K562 (cell line): ENCODE measurements around the gene NKAIN4. TPM values are rescaled to one million over a fixed set of nuclear protein-coding genes. Genes with fewer than 3 reads are reported as not detected.

Experiments
- ATAC-seq: fragments of 200-7000 bp; cut with Tn5 transposase; 3 replicates; pipeline ENCODE4 v1.9.1; 2020; ENCODE audit warnings: moderate library complexity
- BruUV-seq: library from RNA; stranded (reverse); fragments of 400-500 nt; replicated peaks from 2 replicates; lab custom pipeline; 2021; lab: Mats Ljungman, UMichigan
- CTCF ChIA-PET: fragments of 300-600 bp; formaldehyde crosslinking; extraction: SDS; loops from one replicate; lab custom pipeline; 2021; ENCODE audit warnings: low intra/inter-chr PET ratio; lab: Yijun Ruan, JAX
- POLR2A ChIA-PET: fragments of 300-600, 350-650 bp; sonication (Branson Sonifier 250); formaldehyde crosslinking; extraction: SDS; loops from one replicate; lab custom pipeline; 2021; ENCODE audit warnings: antibody characterized with exemption, inconsistent platforms; lab: Yijun Ruan, JAX
- DNase-seq, 4 experiments: peaks; one replicate each; pipeline versions ENCODE4 v3.0.0 to v3.0.0-alpha.2; 2011 to 2018; ENCODE audit warnings: low spot score in 3 of 4, mixed read lengths in 3 of 4; ENCODE audit errors: extremely low read depth in 1 of 4
- FAIRE-seq: peaks from 2 replicates; lab custom pipeline; 2011; peaks lifted over from hg19 to GRCh38; lab: Jason Lieb, UNC
- H2AFZ ChIP-seq: 2 replicates; pipeline ENCODE4 v1.6.0; 2011; ENCODE audit warnings: low read depth, low read length, control low read depth, inconsistent platforms
- H3K27ac ChIP-seq: fragments of 200-600 bp; 3 replicates; pipeline ENCODE4 v1.8.0; 2011; ENCODE audit warnings: low read depth, mild to moderate bottlenecking, control low read depth, inconsistent platforms, low read length, moderate library complexity, mixed read lengths; ENCODE audit errors: extremely low read depth
- H3K27me3 ChIP-seq, 2 experiments: fragments of 300-600 bp in 1 of 2; 2 replicates in 1 of 2; 3 replicates in 1 of 2; pipeline versions ENCODE4 v1.6.0 to v1.8.0; 2011; ENCODE audit warnings: inconsistent platforms in 2 of 2, low read length in 2 of 2, mild to moderate bottlenecking in 1 of 2, mixed read lengths in 1 of 2, moderate library complexity in 1 of 2; ENCODE audit not compliant: control insufficient read depth in 2 of 2, insufficient read depth in 2 of 2
- H3K36me3 ChIP-seq: fragments of 300-600 bp; 3 replicates; pipeline ENCODE4 v1.8.0; 2011; ENCODE audit warnings: mild to moderate bottlenecking, low read length, inconsistent platforms; ENCODE audit not compliant: control insufficient read depth, insufficient read depth
- H3K4me1 ChIP-seq, 2 experiments: fragments of 200-600 bp in 1 of 2; replicated peaks in 1 of 2; 2 replicates in 1 of 2; 3 replicates in 1 of 2; pipeline versions ENCODE4 v1.5.1 to v1.8.0; 2011; ENCODE audit warnings: inconsistent platforms in 2 of 2, low read length in 2 of 2, mild to moderate bottlenecking in 1 of 2, mixed read lengths in 1 of 2, moderate library complexity in 1 of 2; ENCODE audit not compliant: control insufficient read depth in 2 of 2, insufficient read depth in 2 of 2
- H3K4me2 ChIP-seq: 2 replicates; pipeline ENCODE4 v1.6.1; 2011; ENCODE audit warnings: low read length, control low read depth, inconsistent platforms, mixed read lengths; ENCODE audit not compliant: insufficient read depth
- H3K4me3 ChIP-seq: fragments of 200-600 bp; sonication (generic), shearing (Covaris generic); 2 replicates; pipeline ENCODE4 v1.5.1; 2016; ENCODE audit warnings: control low read depth, inconsistent platforms
- H3K79me2 ChIP-seq: fragments of 200-600 bp; 3 replicates; pipeline ENCODE4 v1.8.0; 2011; ENCODE audit warnings: low read length, inconsistent platforms; ENCODE audit not compliant: control insufficient read depth, insufficient read depth
- H3K9ac ChIP-seq, 2 experiments: 2 replicates each; pipeline versions ENCODE4 v1.6.0 to v1.6.1; 2011; ENCODE audit warnings: low read depth in 2 of 2, low read length in 2 of 2, control low read depth in 1 of 2, inconsistent platforms in 1 of 2, mild to moderate bottlenecking in 1 of 2, mixed read lengths in 1 of 2; ENCODE audit not compliant: insufficient read depth in 1 of 2
- H3K9me1 ChIP-seq: one replicate; pipeline ENCODE4 v1.6.0; 2011; ENCODE audit warnings: inconsistent platforms, mild to moderate bottlenecking, low read length, moderate library complexity; ENCODE audit not compliant: control insufficient read depth, insufficient read depth
- H3K9me3 ChIP-seq: replicated peaks from 2 replicates; pipeline ENCODE4 v1.5.1; 2011; ENCODE audit warnings: low read depth, low read length, inconsistent platforms; ENCODE audit not compliant: control insufficient read depth, insufficient read depth
- H4K20me1 ChIP-seq: replicated peaks from 2 replicates; pipeline ENCODE4 v1.6.1; 2011; ENCODE audit warnings: low read length, inconsistent platforms, mixed read lengths; ENCODE audit not compliant: control insufficient read depth, insufficient read depth
- BHLHE40 ChIP-seq: IDR thresholded peaks from 2 replicates; pipeline ENCODE4 v1.6.1; 2011; ENCODE audit warnings: low read length, improper control_type of control experiment
- MTA2 ChIP-seq: fragments of 450-650 bp; IDR thresholded peaks from 2 replicates; pipeline ENCODE4 v1.6.1; 2016; ENCODE audit warnings: low read depth
- PCBP2 ChIP-seq: fragments of 200-400 bp; formaldehyde crosslinking; IDR thresholded peaks from 2 replicates; pipeline ENCODE4 v1.6.1; 2018; ENCODE audit warnings: low read length, low read depth, mild to moderate bottlenecking, moderate library complexity; ENCODE audit not compliant: poor library complexity, severe bottlenecking
- SRSF7 ChIP-seq: fragments of 200-400 bp; formaldehyde crosslinking; optimal IDR thresholded peaks from 2 replicates; pipeline ENCODE3; 2017; ENCODE audit warnings: mild to moderate bottlenecking, low read depth, low read length
- WHSC1 ChIP-seq: IDR thresholded peaks from one replicate; pipeline ENCODE4 v1.6.1; 2012; ENCODE audit warnings: low read length, control low read depth, inconsistent platforms
- ZKSCAN1 ChIP-seq: fragments of 150-350 bp; IDR thresholded peaks from 2 replicates; pipeline ENCODE4 v1.6.1; 2016; ENCODE audit warnings: low read depth, low read length
- WGBS: fragments of 100-300 bp; shearing (Covaris generic); methylation state at CpG from one replicate; pipeline ENCODE4 v1.1.6; 2016; ENCODE audit warnings: low coverage, mixed read lengths; ENCODE audit not compliant: insufficient coverage; ENCODE audit errors: missing lambda C conversion rate; 5-methylcytosine and 5-hydroxymethylcytosine counted together
- in situ Hi-C: fragments of 300-500 bp; cut with MboI; formaldehyde crosslinking; loops from 4 replicates; pipeline ENCODE4 v1.15.0; 2018; ENCODE audit warnings: inconsistent platforms, mixed read lengths
- intact Hi-C: fragments of 100-400 bp; cut with micrococcal nuclease; formaldehyde crosslinking; loops from 2 replicates; pipeline ENCODE4 v1.14.2; 2022
- polyA plus RNA-seq, 8 experiments: library from polyadenylated mRNA; depleted of rRNA in 4 of 8; stranded (reverse) in 5 of 8; unstranded in 3 of 8; fragments of >200 nt; fragmentation: Nextera tagmentation in 2 of 8; fragmentation: Illumina TruSeq in 1 of 8; extraction: Ambion mirVana in 2 of 8; extraction: Trizol in 1 of 8; gene quantifications; 2 replicates each; pipeline versions ENCODE4 v1.2.1 to v1.2.3, GENCODE V29; 2011 to 2014; ENCODE audit warnings: inconsistent platforms in 1 of 8, missing spikeins in 1 of 8
- total RNA-seq, 7 experiments: library from RNA; depleted of rRNA in 6 of 7; stranded (reverse); fragments of >200 nt in 6 of 7; fragmentation: Illumina TruSeq in 2 of 7; extraction: Trizol in 2 of 7; gene quantifications; 2 replicates each; pipeline versions ENCODE4 v1.2.1 to v1.2.3, GENCODE V29; 2011 to 2021; ENCODE audit warnings: low replicate concordance in 1 of 7
- TF ChIP-seq, protein P1 (sequence below): sonication (generic); formaldehyde crosslinking; IDR thresholded peaks from 2 replicates; pipeline ENCODE4 v1.8.0; 2022; ENCODE audit warnings: missing genetic modification reagents, mild to moderate bottlenecking, borderline replicate concordance

The NKAIN4 gene
- total and polyA plus RNA-seq, 9 of the 15 experiments (the other 6 are each of a cell fraction or from before 2014, with no cell fraction given) = not detected

DNA sequence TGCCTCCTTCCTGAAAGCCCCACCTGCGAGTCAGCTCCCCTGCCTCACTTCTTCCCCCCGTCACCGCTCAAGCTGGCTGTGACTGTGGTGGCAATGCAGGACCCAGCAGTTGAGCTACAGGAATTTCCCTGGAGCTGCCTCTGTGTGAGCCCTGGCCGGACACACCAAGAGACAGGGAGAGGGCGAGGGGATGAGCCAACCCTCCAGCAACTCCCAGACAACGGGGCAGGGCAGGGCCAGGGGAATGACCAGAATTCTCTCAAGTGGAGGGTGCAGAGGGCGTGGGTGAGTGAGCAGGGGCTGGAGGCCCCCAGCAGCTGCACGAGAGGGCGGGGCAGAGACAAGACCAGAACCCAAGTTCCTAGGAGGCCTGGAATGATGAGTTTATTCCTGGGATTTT lies 13.4 kb upstream of the NKAIN4 start (continued):
- TF ChIP-seq WHSC1 = no peak
- no peak for TF ChIP-seq SRSF7

- Histone ChIP-seq H3K9me1 (no peaks in the 10 kb centered on the region), H3K4me2 (no peak overlapping the region), H3K36me3 (no peaks in the 10 kb centered on the region), H3K27ac (no peak overlapping the region), H4K20me1 (0 out of 2 replicates have a peak, but pooled peaks cover 7% of the 10 kb centered on the region), H3K27me3 (peaks cover 4 to 39% of the 10 kb centered on the region in 2 experiments), H3K4me1 (peaks cover 11 to 14% of the 10 kb centered on the region in 2 experiments), H3K9me3 (no peaks in the 10 kb centered on the region), H3K4me3 (no peak overlapping the region), H3K79me2 (no peaks in the 10 kb centered on the region), H3K9ac (no peak overlapping the region), H2AFZ (no peak overlapping the region)
- FAIRE-seq = no peak
- CTCF ChIA-PET = no interaction called here
- 22% methylated on average over 11 of the region's 12 CpGs for WGBS
- TF ChIP-seq, protein P1, sequence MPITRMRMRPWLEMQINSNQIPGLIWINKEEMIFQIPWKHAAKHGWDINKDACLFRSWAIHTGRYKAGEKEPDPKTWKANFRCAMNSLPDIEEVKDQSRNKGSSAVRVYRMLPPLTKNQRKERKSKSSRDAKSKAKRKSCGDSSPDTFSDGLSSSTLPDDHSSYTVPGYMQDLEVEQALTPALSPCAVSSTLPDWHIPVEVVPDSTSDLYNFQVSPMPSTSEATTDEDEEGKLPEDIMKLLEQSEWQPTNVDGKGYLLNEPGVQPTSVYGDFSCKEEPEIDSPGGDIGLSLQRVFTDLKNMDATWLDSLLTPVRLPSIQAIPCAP = no peak
- no peak for TF ChIP-seq MTA2
- no peak for TF ChIP-seq ZKSCAN1
- TF ChIP-seq PCBP2 = no peak
- no peak for TF ChIP-seq BHLHE40
- no peak for ATAC-seq
- in situ Hi-C loops = no loop called here
- POLR2A ChIA-PET = interaction anchor here (0.6 kb wide), 2 partner anchors 196 to 260 kb away, joined by 3 to 4 read pairs; no protein-coding TSS in a partner anchor
- BruUV-seq = no TSS peak
- DNase-seq = no peak
- intact Hi-C loops = no loop called here
These were observed 11.7 kb upstream of the NKAIN4 start for GRCh38 chr20:63265891-63266515.
